WTC11 (cell line): ENCODE data around the gene SEMA5B.

Experiments used
- NR1H2 ChIP-seq: sonication (generic); formaldehyde crosslinking; IDR thresholded peaks from 2 replicates; pipeline ENCODE4 v1.9.0; 2021; ENCODE audit warnings: mild to moderate bottlenecking, moderate library complexity, missing genetic modification reagents
- TF ChIP-seq, protein P1 (sequence below): sonication (generic); formaldehyde crosslinking; IDR thresholded peaks from 2 replicates; pipeline ENCODE4 v1.8.1; 2023; ENCODE audit warnings: mild to moderate bottlenecking, moderate library complexity, missing genetic modification reagents

DNA sequence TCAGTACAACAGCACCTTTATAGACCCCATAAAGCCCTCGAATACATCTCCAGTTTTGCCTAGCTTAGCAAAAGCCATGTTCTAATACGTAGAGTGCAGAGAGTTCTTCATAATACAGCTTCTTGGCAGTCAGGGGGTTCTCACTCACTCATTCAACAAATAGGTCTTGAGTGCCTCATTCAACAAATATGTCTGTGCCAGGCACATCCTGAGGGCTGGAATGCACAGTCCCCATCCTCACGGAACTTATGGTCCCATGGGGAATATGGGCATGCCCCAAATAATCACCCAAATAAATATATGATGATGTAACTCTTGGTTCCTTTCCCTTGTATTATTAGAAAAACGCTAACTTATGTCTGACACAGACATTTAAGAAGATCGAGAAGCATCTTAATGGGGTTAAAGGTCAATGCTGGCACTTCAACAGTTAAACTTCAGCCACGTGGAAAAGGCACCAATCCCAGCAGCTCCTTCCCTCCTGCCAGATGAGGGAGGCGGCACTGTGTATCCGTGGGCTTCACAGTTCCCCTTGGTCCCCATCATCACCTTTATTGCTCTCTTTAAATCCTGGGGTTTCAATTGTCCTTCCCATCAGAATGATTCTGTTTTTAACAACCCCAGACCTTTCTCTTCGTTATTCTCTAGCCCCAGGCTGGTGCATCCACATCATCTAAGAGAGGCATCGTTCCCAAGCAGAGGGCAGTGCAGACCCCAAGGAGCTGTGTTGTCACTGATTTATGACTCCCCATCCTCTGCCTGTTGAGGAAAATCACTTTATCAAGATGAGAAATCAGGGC is 18.9 kb upstream of the SEMA5B start:
- TF ChIP-seq, protein P1, sequence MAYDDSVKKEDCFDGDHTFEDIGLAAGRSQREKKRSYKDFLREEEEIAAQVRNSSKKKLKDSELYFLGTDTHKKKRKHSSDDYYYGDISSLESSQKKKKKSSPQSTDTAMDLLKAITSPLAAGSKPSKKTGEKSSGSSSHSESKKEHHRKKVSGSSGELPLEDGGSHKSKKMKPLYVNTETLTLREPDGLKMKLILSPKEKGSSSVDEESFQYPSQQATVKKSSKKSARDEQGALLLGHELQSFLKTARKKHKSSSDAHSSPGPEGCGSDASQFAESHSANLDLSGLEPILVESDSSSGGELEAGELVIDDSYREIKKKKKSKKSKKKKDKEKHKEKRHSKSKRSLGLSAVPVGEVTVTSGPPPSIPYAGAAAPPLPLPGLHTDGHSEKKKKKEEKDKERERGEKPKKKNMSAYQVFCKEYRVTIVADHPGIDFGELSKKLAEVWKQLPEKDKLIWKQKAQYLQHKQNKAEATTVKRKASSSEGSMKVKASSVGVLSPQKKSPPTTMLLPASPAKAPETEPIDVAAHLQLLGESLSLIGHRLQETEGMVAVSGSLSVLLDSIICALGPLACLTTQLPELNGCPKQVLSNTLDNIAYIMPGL (CRISPR knock-in tag), result no peak
- TF ChIP-seq NR1H2 (CRISPR knock-in tag), result no peak
